Gastrocnemius medialis (tissue), 4 donors: ENCODE measurements around the gene TNS1.

Experiments used
- POLR2A ChIP-seq, 2 donors: fragments of 450-650 bp; IDR thresholded peaks; one replicate each; pipeline ENCODE4 v1.6.1; 2017; ENCODE audit warnings: antibody characterized with exemption in 2 of 2, mild to moderate bottlenecking in 2 of 2, moderate library complexity in 2 of 2
- TF ChIP-seq, protein P1 (sequence below), 5 experiments: fragments of 450-650 bp in 3 of 5; fragments of 200-600 bp in 2 of 5; sonication (generic) in 2 of 5; IDR thresholded peaks in 4 of 5; conservative IDR thresholded peaks in 1 of 5; 1 replicate in 4 of 5; 2 replicates in 1 of 5; pipeline ENCODE4 v1.5.1; 2016 to 2019; ENCODE audit warnings: antibody characterized with exemption in 5 of 5, mild to moderate bottlenecking in 3 of 5, moderate library complexity in 3 of 5

DNA sequence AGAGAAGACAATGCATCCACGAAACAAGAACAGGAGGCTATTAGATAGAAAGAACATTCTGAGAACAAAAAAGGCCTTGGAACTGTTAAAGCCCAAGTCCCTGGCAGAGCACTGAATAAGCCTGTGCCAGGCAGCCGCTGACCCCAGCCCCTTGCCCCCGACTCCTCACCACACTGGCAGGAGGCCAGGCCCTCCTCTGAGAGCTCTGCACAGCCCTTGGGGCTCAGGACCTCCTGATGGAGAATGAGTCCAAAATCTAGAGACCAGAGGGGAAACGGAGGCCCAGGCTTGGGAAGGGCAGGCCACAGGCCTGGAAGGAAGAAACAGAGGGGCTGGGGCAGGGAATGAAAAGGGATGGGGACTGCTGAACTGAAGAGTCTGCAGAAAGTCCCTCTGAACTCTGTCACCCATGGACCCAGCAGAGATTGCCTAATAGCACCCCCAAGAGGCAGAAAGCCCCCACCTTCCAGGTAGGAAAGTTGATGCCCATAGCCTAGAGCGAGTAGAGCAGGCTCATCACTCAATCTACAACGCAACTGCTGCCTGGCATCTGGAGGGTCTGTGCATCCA lies 18.3 kb upstream of the TNS1 start:
- TF ChIP-seq, protein P1, sequence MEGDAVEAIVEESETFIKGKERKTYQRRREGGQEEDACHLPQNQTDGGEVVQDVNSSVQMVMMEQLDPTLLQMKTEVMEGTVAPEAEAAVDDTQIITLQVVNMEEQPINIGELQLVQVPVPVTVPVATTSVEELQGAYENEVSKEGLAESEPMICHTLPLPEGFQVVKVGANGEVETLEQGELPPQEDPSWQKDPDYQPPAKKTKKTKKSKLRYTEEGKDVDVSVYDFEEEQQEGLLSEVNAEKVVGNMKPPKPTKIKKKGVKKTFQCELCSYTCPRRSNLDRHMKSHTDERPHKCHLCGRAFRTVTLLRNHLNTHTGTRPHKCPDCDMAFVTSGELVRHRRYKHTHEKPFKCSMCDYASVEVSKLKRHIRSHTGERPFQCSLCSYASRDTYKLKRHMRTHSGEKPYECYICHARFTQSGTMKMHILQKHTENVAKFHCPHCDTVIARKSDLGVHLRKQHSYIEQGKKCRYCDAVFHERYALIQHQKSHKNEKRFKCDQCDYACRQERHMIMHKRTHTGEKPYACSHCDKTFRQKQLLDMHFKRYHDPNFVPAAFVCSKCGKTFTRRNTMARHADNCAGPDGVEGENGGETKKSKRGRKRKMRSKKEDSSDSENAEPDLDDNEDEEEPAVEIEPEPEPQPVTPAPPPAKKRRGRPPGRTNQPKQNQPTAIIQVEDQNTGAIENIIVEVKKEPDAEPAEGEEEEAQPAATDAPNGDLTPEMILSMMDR (IDR thresholded peaks at IDR 0.05 in 4 of 5, conservative IDR thresholded peaks at IDR 0.05 in 1 of 5): no peak
- no peak for TF ChIP-seq POLR2A (IDR thresholded peaks at IDR 0.05)
